Endothelial cell of umbilical vein (primary cell): ENCODE results near the gene DIDO1. TPM values are rescaled to one million over a fixed set of nuclear protein-coding genes. Genes with fewer than 3 reads are reported as not detected.

Source experiments
- BruUV-seq: library from RNA; stranded (reverse); fragments of 400-500 nt; replicated peaks from 2 replicates; lab custom pipeline; 2021; lab: Mats Ljungman, UMichigan
- CTCF ChIA-PET: fragments of 300-600, 350-600 bp; sonication (Branson Sonifier 250); formaldehyde crosslinking; loops from one replicate; lab custom pipeline; 2021; ENCODE audit warnings: antibody characterized with exemption, inconsistent platforms; lab: Charles Lee
- POLR2A ChIA-PET: fragments of 300-600, 350-600 bp; sonication (Branson Sonifier 250); formaldehyde crosslinking; loops from one replicate; lab custom pipeline; 2021; ENCODE audit warnings: antibody characterized with exemption, inconsistent platforms; lab: Charles Lee
- DNase-seq: peaks from one replicate; pipeline ENCODE4 v3.0.0-alpha.2; 2011; ENCODE audit warnings: low read depth, low spot score
- FAIRE-seq: peaks from 2 replicates; lab custom pipeline; 2011; peaks lifted over from hg19 to GRCh38; lab: Jason Lieb, UNC
- H2AFZ ChIP-seq: 2 replicates; pipeline ENCODE4 v1.6.0; 2012; ENCODE audit warnings: low read depth, low read length, control low read depth, inconsistent platforms
- H3K27ac ChIP-seq: 2 replicates; pipeline ENCODE4 v1.5.1; 2011; ENCODE audit warnings: low read depth, mild to moderate bottlenecking, control low read depth, low read length, moderate library complexity; ENCODE audit not compliant: insufficient read depth
- H3K27me3 ChIP-seq, 2 experiments: 2 replicates each; pipeline versions ENCODE4 v1.6.0 to v1.6.1; 2011; ENCODE audit warnings: low read length in 2 of 2, mixed read lengths in 1 of 2; ENCODE audit not compliant: control insufficient read depth in 2 of 2, insufficient read depth in 2 of 2
- H3K36me3 ChIP-seq, 2 experiments: 2 replicates in 1 of 2; 3 replicates in 1 of 2; pipeline ENCODE4 v1.5.1; 2011; ENCODE audit warnings: low read length in 2 of 2, mild to moderate bottlenecking in 1 of 2, moderate library complexity in 1 of 2; ENCODE audit not compliant: control insufficient read depth in 2 of 2, insufficient read depth in 2 of 2; ENCODE audit errors: extremely low read depth in 1 of 2
- H3K4me1 ChIP-seq: 3 replicates; pipeline ENCODE4 v1.5.1; 2011; ENCODE audit warnings: mild to moderate bottlenecking, low read length; ENCODE audit not compliant: control insufficient read depth, insufficient read depth; ENCODE audit errors: extremely low read depth
- H3K4me2 ChIP-seq: 2 replicates; pipeline ENCODE4 v1.6.1; 2011; ENCODE audit warnings: low read length, control low read depth, mixed read lengths; ENCODE audit not compliant: insufficient read depth
- H3K4me3 ChIP-seq, 3 experiments: fragments of 200-600 bp in 1 of 3; sonication (generic), shearing (Covaris generic) in 1 of 3; replicated peaks in 1 of 3; 2 replicates each; pipeline ENCODE4 v1.5.1; 2011 to 2016; ENCODE audit warnings: control low read depth in 3 of 3, low read length in 3 of 3, mild to moderate bottlenecking in 2 of 3, inconsistent platforms in 1 of 3, low read depth in 1 of 3, moderate library complexity in 1 of 3; ENCODE audit not compliant: insufficient read depth in 1 of 3
- H3K79me2 ChIP-seq: 2 replicates; pipeline ENCODE4 v1.6.0; 2012; ENCODE audit warnings: low read length, inconsistent platforms; ENCODE audit not compliant: control insufficient read depth, insufficient read depth
- H3K9ac ChIP-seq: replicated peaks from 2 replicates; pipeline ENCODE3; 2011; ENCODE audit warnings: low read length, control low read depth; ENCODE audit not compliant: insufficient read depth; ENCODE audit errors: extremely low read depth
- H3K9me1 ChIP-seq: replicated peaks from 3 replicates; pipeline ENCODE4 v1.6.0; 2011; ENCODE audit warnings: mild to moderate bottlenecking, low read length; ENCODE audit not compliant: control insufficient read depth, insufficient read depth; ENCODE audit errors: extremely low read depth
- H3K9me3 ChIP-seq: replicated peaks from 2 replicates; pipeline ENCODE4 v1.5.1; 2012; ENCODE audit warnings: low read length, inconsistent platforms; ENCODE audit not compliant: control insufficient read depth, insufficient read depth
- H4K20me1 ChIP-seq: replicated peaks from 2 replicates; pipeline ENCODE3; 2011; ENCODE audit warnings: mild to moderate bottlenecking, low read length; ENCODE audit not compliant: control insufficient read depth, insufficient read depth; ENCODE audit errors: extremely low read depth
- CTCF ChIP-seq, 2 donors: IDR thresholded peaks; 1 replicate in 1 of 2; 2 replicates in 1 of 2; pipeline ENCODE4 v1.5.1; 2011; ENCODE audit warnings: low read length in 2 of 2, mild to moderate bottlenecking in 2 of 2, moderate library complexity in 2 of 2, control low read depth in 1 of 2, inconsistent platforms in 1 of 2, low read depth in 1 of 2; ENCODE audit not compliant: insufficient read depth in 1 of 2; ENCODE audit errors: extremely low read depth in 1 of 2
- EZH2 ChIP-seq: IDR thresholded peaks from 2 replicates; pipeline ENCODE4 v1.6.1; 2012; ENCODE audit warnings: borderline replicate concordance, low read depth, mild to moderate bottlenecking, moderate library complexity, low read length, inconsistent platforms; ENCODE audit not compliant: severe bottlenecking
- FOS ChIP-seq: IDR thresholded peaks from 2 replicates; pipeline ENCODE4 v1.6.1; 2011; ENCODE audit warnings: mild to moderate bottlenecking, low read length, moderate library complexity, borderline replicate concordance; ENCODE audit not compliant: insufficient read depth
- GATA2 ChIP-seq: IDR thresholded peaks from 2 replicates; pipeline ENCODE4 v1.7.0; 2011; ENCODE audit warnings: low read depth, mild to moderate bottlenecking, moderate library complexity, mixed read lengths, low read length; ENCODE audit not compliant: insufficient read length, insufficient read depth
- JUN ChIP-seq: IDR thresholded peaks from 2 replicates; pipeline ENCODE4 v1.6.1; 2011; ENCODE audit warnings: borderline replicate concordance, low read depth; ENCODE audit not compliant: insufficient read length, insufficient read depth
- MYC ChIP-seq: IDR thresholded peaks from one replicate; pipeline ENCODE4 v1.6.1; 2011; ENCODE audit warnings: mild to moderate bottlenecking, low read depth, low read length
- POLR2A ChIP-seq: IDR thresholded peaks from 2 replicates; pipeline ENCODE4 v1.6.1; 2012; ENCODE audit warnings: low read depth, mild to moderate bottlenecking, control low read depth, low read length
- POLR2AphosphoS5 ChIP-seq: IDR thresholded peaks from 2 replicates; pipeline ENCODE4 v1.6.1; 2012; ENCODE audit warnings: low read depth, mild to moderate bottlenecking, control low read depth, low read length, moderate library complexity; ENCODE audit not compliant: insufficient read depth
- dilution Hi-C: fragments of 300-500 bp; cut with MboI; formaldehyde crosslinking; loops from one replicate; pipeline ENCODE4 v1.15.0; 2019; ENCODE audit warnings: low sequenced_read_pairs; ENCODE audit not compliant: extremely low pct_ligation_motif_present
- intact Hi-C: fragments of 100-400 bp; cut with micrococcal nuclease; formaldehyde crosslinking; loops from one replicate; pipeline ENCODE4 v1.10.0; 2022
- polyA plus RNA-seq, 4 experiments: library from polyadenylated mRNA; depleted of rRNA in 3 of 4; stranded (reverse) in 3 of 4; unstranded in 1 of 4; fragments of >200 nt; gene quantifications; 2 replicates each; pipeline versions ENCODE4 v1.2.1 to v1.2.3, GENCODE V29; 2011 to 2012; ENCODE audit warnings: missing spikeins in 1 of 4
- total RNA-seq: library from RNA; stranded (reverse); gene quantifications from 2 replicates; pipeline ENCODE4 v1.2.3, GENCODE V29; 2021
- TF ChIP-seq, protein P1 (sequence below): IDR thresholded peaks from 2 replicates; pipeline ENCODE4 v1.6.1; 2011; ENCODE audit not compliant: insufficient read depth, insufficient read length

The DIDO1 gene
- total and polyA plus RNA-seq, 2 donors (not counting 3 experiments of a cell fraction or from before 2014, with no cell fraction given), result 22.1 to 51.2 TPM

GRCh38 chr20:62927128-62927705 lies 912 bp upstream of the DIDO1 start:
- TF ChIP-seq CTCF (IDR thresholded peaks at IDR 0.05; ENCODE audit: extremely low read depth in 1 of 2, insufficient read depth in 1 of 2, low read depth in 1 of 2, low read length in 2 of 2) (no peak), GATA2 (no peak), POLR2AphosphoS5 (no peak), MYC (no peak), EZH2 (no peak), POLR2A (no peak), JUN (no peak), FOS (no peak)
- TF ChIP-seq, protein P1, sequence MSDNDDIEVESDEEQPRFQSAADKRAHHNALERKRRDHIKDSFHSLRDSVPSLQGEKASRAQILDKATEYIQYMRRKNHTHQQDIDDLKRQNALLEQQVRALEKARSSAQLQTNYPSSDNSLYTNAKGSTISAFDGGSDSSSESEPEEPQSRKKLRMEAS, result no peak
- H4K20me1 ChIP-seq, result peaks cover 5% of the 10 kb centered on the region
- H3K27ac ChIP-seq, result no peak overlapping the region
- POLR2A ChIA-PET, result no interaction called here
- DNase-seq (no peak), FAIRE-seq (no peak)
- H3K9me3 ChIP-seq, result no peaks in the 10 kb centered on the region
- no peak overlapping the region for H2AFZ ChIP-seq
- H3K27me3 ChIP-seq, result no peaks in the 10 kb centered on the region
- peaks cover 94% of the 10 kb centered on the region for H3K79me2 ChIP-seq
- H3K9ac ChIP-seq, result peak overlapping the region; percentile 83
- H3K4me2 ChIP-seq, result peak overlapping the region; percentile 70
- dilution Hi-C loops (no loop called here), intact Hi-C loops (no loop called here)
- peak overlapping the region in 1 of 3 experiments; percentile 96 for H3K4me3 ChIP-seq
- H3K36me3 ChIP-seq, result no peaks in the 10 kb centered on the region
- CTCF ChIA-PET, result interaction anchor here (1.4 kb wide), 1 partner anchor 10 kb away, joined by 7 read pairs; the partner anchor contains the start of gene GID8
- H3K9me1 ChIP-seq, result no peaks in the 10 kb centered on the region
- BruUV-seq, result no TSS peak
- peaks cover 53% of the 10 kb centered on the region for H3K4me1 ChIP-seq
